Sigmoid colon (tissue), 4 donors: Measurements from ENCODE around the gene NFIB.

Experiments
- POLR2AphosphoS5 ChIP-seq, 4 donors: sonication (generic); formaldehyde crosslinking; IDR thresholded peaks; one replicate each; pipeline ENCODE4 v1.6.1; 2017; ENCODE audit warnings: antibody characterized with exemption in 4 of 4
- TF ChIP-seq, protein P1 (sequence below), 4 experiments: fragments of 450-650 bp in 3 of 4; fragments of 200-600 bp in 1 of 4; IDR thresholded peaks; one replicate each; pipeline ENCODE4 v1.5.1; 2016 to 2019; ENCODE audit warnings: antibody characterized with exemption in 4 of 4, mild to moderate bottlenecking in 3 of 4, moderate library complexity in 2 of 4

DNA sequence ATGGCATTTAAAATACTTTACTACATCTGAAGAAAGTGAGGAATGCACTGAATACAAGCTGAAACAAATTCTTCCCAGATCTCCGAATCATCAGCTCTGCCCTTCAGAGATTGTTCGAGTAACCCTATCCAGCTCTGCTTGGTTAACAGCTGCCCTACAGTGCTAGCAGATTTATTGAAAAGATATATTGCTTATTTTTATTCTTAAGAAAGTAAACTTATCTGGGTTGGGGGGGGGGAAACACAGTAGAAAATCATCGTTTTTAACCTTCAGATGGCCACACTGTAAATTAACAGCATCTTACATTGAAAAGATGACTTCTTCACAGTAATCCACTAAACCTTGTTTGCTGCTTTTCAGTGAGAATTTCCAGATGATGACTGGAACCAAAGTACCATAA, 210.8 kb downstream of the NFIB start:
- TF ChIP-seq, protein P1, sequence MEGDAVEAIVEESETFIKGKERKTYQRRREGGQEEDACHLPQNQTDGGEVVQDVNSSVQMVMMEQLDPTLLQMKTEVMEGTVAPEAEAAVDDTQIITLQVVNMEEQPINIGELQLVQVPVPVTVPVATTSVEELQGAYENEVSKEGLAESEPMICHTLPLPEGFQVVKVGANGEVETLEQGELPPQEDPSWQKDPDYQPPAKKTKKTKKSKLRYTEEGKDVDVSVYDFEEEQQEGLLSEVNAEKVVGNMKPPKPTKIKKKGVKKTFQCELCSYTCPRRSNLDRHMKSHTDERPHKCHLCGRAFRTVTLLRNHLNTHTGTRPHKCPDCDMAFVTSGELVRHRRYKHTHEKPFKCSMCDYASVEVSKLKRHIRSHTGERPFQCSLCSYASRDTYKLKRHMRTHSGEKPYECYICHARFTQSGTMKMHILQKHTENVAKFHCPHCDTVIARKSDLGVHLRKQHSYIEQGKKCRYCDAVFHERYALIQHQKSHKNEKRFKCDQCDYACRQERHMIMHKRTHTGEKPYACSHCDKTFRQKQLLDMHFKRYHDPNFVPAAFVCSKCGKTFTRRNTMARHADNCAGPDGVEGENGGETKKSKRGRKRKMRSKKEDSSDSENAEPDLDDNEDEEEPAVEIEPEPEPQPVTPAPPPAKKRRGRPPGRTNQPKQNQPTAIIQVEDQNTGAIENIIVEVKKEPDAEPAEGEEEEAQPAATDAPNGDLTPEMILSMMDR (IDR thresholded peaks at IDR 0.05): no peak
- TF ChIP-seq POLR2AphosphoS5 (IDR thresholded peaks at IDR 0.05): no peak
